AG09309 (cell line): ENCODE measurements around the gene ABCG1.

Source experiments
- DNase-seq: peaks from one replicate; pipeline ENCODE4 v3.0.0-alpha.2; 2010; ENCODE audit warnings: low read depth
- H3K4me3 ChIP-seq: 2 replicates; pipeline ENCODE4 v1.5.1; 2011; ENCODE audit warnings: mild to moderate bottlenecking, low read depth, low read length, moderate library complexity; ENCODE audit not compliant: control insufficient read depth
- TF ChIP-seq, protein P1 (sequence below): IDR thresholded peaks from 2 replicates; pipeline ENCODE4 v1.5.1; 2011; ENCODE audit warnings: mild to moderate bottlenecking, low read depth, low read length, inconsistent platforms; ENCODE audit not compliant: insufficient read depth, control insufficient read depth; ENCODE audit errors: missing control alignments

ABCG1 gene

GRCh38 chr21:42199868-42200463 is 19.0 kb upstream of the ABCG1 start:
- no peak for DNase-seq
- TF ChIP-seq, protein P1, sequence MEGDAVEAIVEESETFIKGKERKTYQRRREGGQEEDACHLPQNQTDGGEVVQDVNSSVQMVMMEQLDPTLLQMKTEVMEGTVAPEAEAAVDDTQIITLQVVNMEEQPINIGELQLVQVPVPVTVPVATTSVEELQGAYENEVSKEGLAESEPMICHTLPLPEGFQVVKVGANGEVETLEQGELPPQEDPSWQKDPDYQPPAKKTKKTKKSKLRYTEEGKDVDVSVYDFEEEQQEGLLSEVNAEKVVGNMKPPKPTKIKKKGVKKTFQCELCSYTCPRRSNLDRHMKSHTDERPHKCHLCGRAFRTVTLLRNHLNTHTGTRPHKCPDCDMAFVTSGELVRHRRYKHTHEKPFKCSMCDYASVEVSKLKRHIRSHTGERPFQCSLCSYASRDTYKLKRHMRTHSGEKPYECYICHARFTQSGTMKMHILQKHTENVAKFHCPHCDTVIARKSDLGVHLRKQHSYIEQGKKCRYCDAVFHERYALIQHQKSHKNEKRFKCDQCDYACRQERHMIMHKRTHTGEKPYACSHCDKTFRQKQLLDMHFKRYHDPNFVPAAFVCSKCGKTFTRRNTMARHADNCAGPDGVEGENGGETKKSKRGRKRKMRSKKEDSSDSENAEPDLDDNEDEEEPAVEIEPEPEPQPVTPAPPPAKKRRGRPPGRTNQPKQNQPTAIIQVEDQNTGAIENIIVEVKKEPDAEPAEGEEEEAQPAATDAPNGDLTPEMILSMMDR, result no peak
- H3K4me3 ChIP-seq, result no peak overlapping the region

- DNase-seq, result no peak
- TF ChIP-seq, protein P1, result no peak
These were observed 17.9 kb upstream of the ABCG1 start for GRCh38 chr21:42200906-42201614.

GRCh38 chr21:42201615-42202161 is 17.3 kb upstream of the ABCG1 start:
- TF ChIP-seq, protein P1, result no peak
- no peak for DNase-seq
- no peak overlapping the region for H3K4me3 ChIP-seq

More at GRCh38 chr21:42200906-42201614, 17.9 kb upstream of the ABCG1 start:
- H3K4me3 ChIP-seq, result no peak overlapping the region

GRCh38 chr21:42202321-42202720 is 16.6 kb upstream of the ABCG1 start:
- TF ChIP-seq, protein P1, result no peak
- no peak overlapping the region for H3K4me3 ChIP-seq
- no peak for DNase-seq

DNA sequence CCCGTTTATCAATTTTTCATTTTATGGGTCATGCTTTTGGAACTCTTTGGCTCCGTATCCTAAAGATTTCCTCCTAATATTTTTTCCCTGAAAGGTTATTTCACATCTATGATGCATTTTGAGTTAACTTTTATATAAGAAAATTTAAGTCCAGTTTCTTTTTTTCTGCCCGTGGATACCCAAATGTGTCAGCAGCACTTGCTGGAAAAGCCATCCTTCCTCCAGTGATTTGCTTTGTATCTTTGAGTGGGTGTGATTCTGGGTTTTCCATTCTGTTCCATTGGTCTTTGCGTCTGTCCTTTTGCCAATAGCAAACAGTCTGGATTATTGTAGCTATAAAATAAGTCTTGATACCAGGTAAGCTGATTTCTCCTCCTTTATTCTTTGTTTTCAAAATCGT is 15.6 kb upstream of the ABCG1 start:
- no peak for DNase-seq
- no peak overlapping the region for H3K4me3 ChIP-seq
- TF ChIP-seq, protein P1, result no peak

DNA sequence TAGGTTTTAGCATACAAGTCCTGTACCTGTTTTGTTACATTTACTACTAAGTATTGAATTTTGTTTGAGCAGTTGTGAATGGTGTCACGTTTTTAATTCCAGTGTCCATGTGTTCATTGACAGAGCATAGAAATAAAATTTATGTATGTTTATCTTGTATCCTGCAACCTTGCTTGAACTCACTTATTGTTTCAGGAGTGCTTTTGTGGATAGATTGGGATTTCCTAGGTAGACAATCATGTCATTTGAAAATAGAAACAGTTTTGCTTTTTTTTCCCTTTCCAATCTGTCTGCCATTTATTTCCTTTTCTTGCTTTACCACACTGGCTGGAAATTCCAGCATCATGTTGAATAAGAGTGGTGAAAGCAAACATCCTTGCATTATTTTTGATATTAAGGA is 15.0 kb upstream of the ABCG1 start:
- no peak for DNase-seq
- TF ChIP-seq, protein P1, result no peak
- no peak overlapping the region for H3K4me3 ChIP-seq

DNA sequence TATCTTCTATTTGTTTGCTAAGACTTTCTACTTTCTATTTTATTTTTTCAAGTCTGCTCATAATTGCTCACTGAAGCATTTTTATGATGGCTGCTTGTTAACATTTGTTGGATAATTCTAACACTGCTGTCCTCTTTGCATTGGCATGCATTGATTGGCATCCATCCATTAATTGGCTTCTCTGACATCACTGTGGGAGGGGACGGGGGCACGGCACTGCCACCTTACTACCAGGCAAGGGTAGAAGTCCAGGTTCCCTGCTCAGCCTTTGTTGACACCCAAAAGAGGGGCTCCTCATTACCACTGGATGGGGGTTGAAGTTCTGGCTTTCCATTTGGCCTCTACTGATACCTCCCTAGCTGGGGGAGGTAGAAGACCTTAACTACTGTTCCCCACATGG is 11.5 kb upstream of the ABCG1 start:
- no peak for DNase-seq
- TF ChIP-seq, protein P1, result no peak
- H3K4me3 ChIP-seq, result no peak overlapping the region
